NCI-H1436 (cell line): Measurements from ENCODE around the gene PRR15.

Experiments used
- DNase-seq: peaks from one replicate; lab custom pipeline; 2025; lab: John Stamatoyannopoulos, UW

Gene PRR15

GRCh38 chr7:29569648-29570047 lies 6.0 kb downstream of the PRR15 start:
- no peak for DNase-seq

GRCh38 chr7:29572558-29572957 lies 8.9 kb downstream of the PRR15 start:
- no peak for DNase-seq

- peak; percentile 62 for DNase-seq
Measured at GRCh38 chr7:29573567-29573966, 9.9 kb downstream of the PRR15 start.

- DNase-seq: no peak
Measured at GRCh38 chr7:29574659-29575058, 11.0 kb downstream of the PRR15 start.

- DNase-seq: no peak
Measured at GRCh38 chr7:29587195-29587808, 23.7 kb downstream of the PRR15 start.

GRCh38 chr7:29588212-29588611 lies 24.6 kb downstream of the PRR15 start:
- no peak for DNase-seq

- DNase-seq: peak; percentile 14
Measured at GRCh38 chr7:29588900-29589696, 25.5 kb downstream of the PRR15 start.

GRCh38 chr7:29592866-29593265 lies 29.2 kb downstream of the PRR15 start:
- DNase-seq: no peak

GRCh38 chr7:29593459-29593858 lies 29.8 kb downstream of the PRR15 start:
- no peak for DNase-seq

GRCh38 chr7:29596593-29597178 lies 33.1 kb downstream of the PRR15 start:
- no peak for DNase-seq

GRCh38 chr7:29597266-29597665 lies 33.6 kb downstream of the PRR15 start:
- no peak for DNase-seq

GRCh38 chr7:29598137-29598536 lies 34.5 kb downstream of the PRR15 start:
- no peak for DNase-seq

- no peak for DNase-seq
Measured at GRCh38 chr7:29598613-29599012, 35.0 kb downstream of the PRR15 start.

- DNase-seq: no peak
Measured at GRCh38 chr7:29599026-29599425, 35.4 kb downstream of the PRR15 start.

GRCh38 chr7:29600661-29601060 lies 37.0 kb downstream of the PRR15 start:
- DNase-seq: no peak

- DNase-seq: no peak
Measured at GRCh38 chr7:29604052-29604451, 40.4 kb downstream of the PRR15 start.

- no peak for DNase-seq
Measured at GRCh38 chr7:29604702-29605101, 41.1 kb downstream of the PRR15 start.

GRCh38 chr7:29605671-29606070 lies 42.0 kb downstream of the PRR15 start:
- no peak for DNase-seq

- no peak for DNase-seq
Measured at GRCh38 chr7:29606287-29606721, 42.7 kb downstream of the PRR15 start.

GRCh38 chr7:29606830-29607229 lies 43.2 kb downstream of the PRR15 start:
- no peak for DNase-seq

- no peak for DNase-seq
Measured at GRCh38 chr7:29607259-29607658, 43.6 kb downstream of the PRR15 start.

- DNase-seq: no peak
Measured at GRCh38 chr7:29607889-29608288, 44.3 kb downstream of the PRR15 start.
